ENCODE results near the gene RTN4RL2.
"Not testable (repeated sequence)": the region's sequence is repeated elsewhere in the genome, so short reads cannot be mapped to it uniquely, and the experiment has no call there.

RTN4RL2 gene

DNA sequence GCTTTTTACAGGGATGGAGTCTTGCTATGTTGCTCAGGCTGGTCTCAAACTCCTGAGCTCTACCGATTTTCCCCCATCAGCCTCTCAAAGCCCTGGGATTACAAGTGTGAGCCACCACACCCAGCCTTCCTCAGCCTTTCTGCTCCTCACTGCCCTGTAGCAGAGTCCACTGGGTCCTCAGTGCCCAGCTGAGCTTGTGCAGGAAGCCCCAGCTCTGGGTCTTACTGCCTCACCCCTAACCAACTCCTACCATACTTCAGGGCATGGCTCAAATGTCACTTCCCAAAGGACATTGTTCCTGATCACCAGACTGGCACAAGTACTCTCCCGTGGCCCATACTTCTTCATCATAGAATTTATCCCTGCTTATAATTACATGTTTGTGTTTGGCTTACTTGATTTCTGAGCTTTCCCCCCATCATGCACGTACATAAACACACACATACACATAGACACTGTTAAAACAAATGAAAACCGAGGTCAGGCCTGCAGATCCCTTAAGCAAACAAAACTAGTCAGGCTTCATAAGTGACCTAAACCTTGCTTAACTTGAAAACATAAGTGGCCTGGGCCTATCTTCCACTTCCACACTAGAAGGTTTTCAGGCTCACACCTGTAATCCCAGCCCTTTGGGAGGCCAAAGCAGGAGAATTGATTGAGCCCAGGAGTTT is 19.4 kb upstream of the RTN4RL2 start:
- Histone ChIP-seq H3K4me1 (ENCODE audit: control insufficient read depth, low read length) (no peaks in the 10 kb centered on the region), H3K9me2 (replicated peaks; ENCODE audit: control insufficient read depth, low read length) (no peaks in the 10 kb centered on the region), H3K4me2 (ENCODE audit: low read length) (no peak overlapping the region), H3K36me3 (ENCODE audit: control insufficient read depth, low read length) (no peaks in the 10 kb centered on the region), H4K20me1 (ENCODE audit: control insufficient read depth, insufficient read depth, low read depth, low read length) (no peaks in the 10 kb centered on the region), H3K27me3 (ENCODE audit: control insufficient read depth, low read length) (peaks cover 5% of the 10 kb centered on the region), H3K79me2 (ENCODE audit: control insufficient read depth, low read length) (no peaks in the 10 kb centered on the region), H3K4me3 (ENCODE audit: low read length) (no peak overlapping the region), H3K9me3 (ENCODE audit: control insufficient read depth, insufficient read depth, low read length) (no peaks in the 10 kb centered on the region), H3F3A (ENCODE audit: control insufficient read depth, insufficient read depth) (no peaks in the 10 kb centered on the region), H3K27ac (ENCODE audit: low read depth, low read length) (no peak overlapping the region)
- TF ChIP-seq EZH2phosphoT487 (IDR thresholded peaks at IDR 0.05; ENCODE audit: borderline replicate concordance, low read length) = no peak
- TF ChIP-seq, protein P1, sequence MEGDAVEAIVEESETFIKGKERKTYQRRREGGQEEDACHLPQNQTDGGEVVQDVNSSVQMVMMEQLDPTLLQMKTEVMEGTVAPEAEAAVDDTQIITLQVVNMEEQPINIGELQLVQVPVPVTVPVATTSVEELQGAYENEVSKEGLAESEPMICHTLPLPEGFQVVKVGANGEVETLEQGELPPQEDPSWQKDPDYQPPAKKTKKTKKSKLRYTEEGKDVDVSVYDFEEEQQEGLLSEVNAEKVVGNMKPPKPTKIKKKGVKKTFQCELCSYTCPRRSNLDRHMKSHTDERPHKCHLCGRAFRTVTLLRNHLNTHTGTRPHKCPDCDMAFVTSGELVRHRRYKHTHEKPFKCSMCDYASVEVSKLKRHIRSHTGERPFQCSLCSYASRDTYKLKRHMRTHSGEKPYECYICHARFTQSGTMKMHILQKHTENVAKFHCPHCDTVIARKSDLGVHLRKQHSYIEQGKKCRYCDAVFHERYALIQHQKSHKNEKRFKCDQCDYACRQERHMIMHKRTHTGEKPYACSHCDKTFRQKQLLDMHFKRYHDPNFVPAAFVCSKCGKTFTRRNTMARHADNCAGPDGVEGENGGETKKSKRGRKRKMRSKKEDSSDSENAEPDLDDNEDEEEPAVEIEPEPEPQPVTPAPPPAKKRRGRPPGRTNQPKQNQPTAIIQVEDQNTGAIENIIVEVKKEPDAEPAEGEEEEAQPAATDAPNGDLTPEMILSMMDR (IDR thresholded peaks at IDR 0.05; ENCODE audit: low read depth, low read length, poor library complexity, severe bottlenecking) = no peak

DNA sequence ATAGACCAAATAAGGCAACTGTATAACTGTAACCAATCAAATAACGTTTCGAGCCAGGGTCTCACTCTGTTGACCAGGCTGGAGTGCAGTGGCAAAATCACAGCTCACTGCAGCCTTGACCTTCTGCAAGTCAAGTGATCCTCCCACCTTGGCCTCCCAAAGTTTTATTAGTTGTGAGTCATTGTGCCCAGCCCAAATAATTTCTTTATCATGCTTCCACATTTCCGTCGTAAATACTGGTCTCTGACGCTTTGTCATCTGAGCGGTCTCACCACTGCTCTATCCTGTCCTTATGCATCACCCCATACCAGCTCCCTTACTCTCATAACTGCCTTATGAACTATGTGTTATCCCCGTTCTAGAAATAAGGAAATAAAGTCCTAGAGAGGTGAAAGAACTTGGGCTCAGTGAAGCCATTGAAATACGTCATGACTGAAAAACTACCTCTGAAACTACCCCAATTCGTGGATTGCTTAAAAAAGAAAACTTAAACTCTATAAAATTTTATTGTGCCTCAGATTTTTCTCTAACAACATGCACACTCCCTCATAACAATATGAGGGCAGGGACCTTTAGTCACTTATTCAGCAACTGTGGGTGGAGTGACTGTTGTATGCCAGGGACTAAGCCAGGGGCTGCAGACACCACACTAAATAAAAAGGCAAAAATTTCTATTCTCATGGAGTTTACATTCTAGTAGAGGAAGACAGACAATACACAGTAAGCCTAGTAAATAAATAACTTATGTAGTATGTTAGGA is 15.8 kb upstream of the RTN4RL2 start:
- H3K4me1 ChIP-seq (ENCODE audit: control insufficient read depth, low read length) = no peaks in the 10 kb centered on the region
- no peaks in the 10 kb centered on the region for H3K36me3 ChIP-seq (ENCODE audit: control insufficient read depth, low read length)
- H3K79me2 ChIP-seq (ENCODE audit: control insufficient read depth, low read length) = no peaks in the 10 kb centered on the region
- peaks cover 18% of the 10 kb centered on the region for H3K27me3 ChIP-seq (ENCODE audit: control insufficient read depth, low read length)
- TF ChIP-seq, protein P1 (IDR thresholded peaks at IDR 0.05; ENCODE audit: low read depth, low read length, poor library complexity, severe bottlenecking) = no peak
- TF ChIP-seq EZH2phosphoT487 (IDR thresholded peaks at IDR 0.05; ENCODE audit: borderline replicate concordance, low read length) = no peak
- no peaks in the 10 kb centered on the region for H4K20me1 ChIP-seq (ENCODE audit: control insufficient read depth, insufficient read depth, low read depth, low read length)
- no peak overlapping the region for H3K4me2 ChIP-seq (ENCODE audit: low read length)
- no peaks in the 10 kb centered on the region for H3F3A ChIP-seq (ENCODE audit: control insufficient read depth, insufficient read depth)
- H3K9me3 ChIP-seq (ENCODE audit: control insufficient read depth, insufficient read depth, low read length) = no peaks in the 10 kb centered on the region
- no peak overlapping the region for H3K27ac ChIP-seq (ENCODE audit: low read depth, low read length)
- H3K9me2 ChIP-seq (replicated peaks; ENCODE audit: control insufficient read depth, low read length) = no peaks in the 10 kb centered on the region
- no peak overlapping the region for H3K4me3 ChIP-seq (ENCODE audit: low read length)

DNA sequence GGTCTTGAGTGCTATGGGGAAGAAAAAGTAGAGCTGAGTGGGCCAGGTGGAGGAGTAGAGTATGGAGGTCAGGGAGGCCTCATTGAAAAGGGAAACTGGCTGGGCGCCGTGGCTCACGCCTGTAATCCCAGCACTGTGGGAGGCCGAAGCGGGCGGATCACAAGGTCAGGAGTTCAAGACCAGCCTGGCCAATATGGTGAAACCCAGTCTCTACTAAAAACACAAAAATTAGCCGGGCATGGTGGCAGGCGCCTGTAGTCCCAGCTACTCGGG is 15.3 kb upstream of the RTN4RL2 start:
- H3K27me3 ChIP-seq (ENCODE audit: control insufficient read depth, low read length) = peaks cover 20% of the 10 kb centered on the region

DNA sequence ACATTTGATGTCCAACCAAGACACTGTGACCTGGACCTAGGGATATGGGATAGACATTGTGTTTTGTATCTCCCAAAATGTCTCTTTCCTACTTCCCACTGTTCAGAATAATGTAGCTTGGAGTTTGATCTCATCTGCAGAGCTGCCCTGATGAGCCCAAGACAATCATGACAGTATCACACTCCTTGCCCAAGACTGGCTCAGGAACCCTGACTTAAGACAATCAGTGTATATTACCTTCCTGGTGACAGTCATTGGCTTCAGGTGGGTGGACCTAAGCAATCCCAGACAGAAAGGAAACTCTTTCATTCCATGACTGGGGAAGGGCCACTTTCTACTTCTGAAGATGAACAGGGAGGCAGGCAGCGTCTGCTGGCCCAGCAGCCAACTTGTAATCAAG is 14.3 kb upstream of the RTN4RL2 start:
- Histone ChIP-seq H3F3A (ENCODE audit: control insufficient read depth, insufficient read depth) (no peaks in the 10 kb centered on the region), H3K4me1 (ENCODE audit: control insufficient read depth, low read length) (no peaks in the 10 kb centered on the region), H3K4me2 (ENCODE audit: low read length) (no peak overlapping the region), H3K27ac (ENCODE audit: low read depth, low read length) (no peak overlapping the region), H3K9me3 (ENCODE audit: control insufficient read depth, insufficient read depth, low read length) (no peaks in the 10 kb centered on the region), H3K79me2 (ENCODE audit: control insufficient read depth, low read length) (no peaks in the 10 kb centered on the region), H3K36me3 (ENCODE audit: control insufficient read depth, low read length) (no peaks in the 10 kb centered on the region), H4K20me1 (ENCODE audit: control insufficient read depth, insufficient read depth, low read depth, low read length) (no peaks in the 10 kb centered on the region), H3K27me3 (ENCODE audit: control insufficient read depth, low read length) (peaks cover 24% of the 10 kb centered on the region), H3K4me3 (ENCODE audit: low read length) (no peak overlapping the region), H3K9me2 (replicated peaks; ENCODE audit: control insufficient read depth, low read length) (no peaks in the 10 kb centered on the region)
- TF ChIP-seq, protein P1 (IDR thresholded peaks at IDR 0.05; ENCODE audit: low read depth, low read length, poor library complexity, severe bottlenecking) = no peak

More for the DNA sequence above, 15.3 kb upstream of the RTN4RL2 start:
- not testable (repeated sequence) for H3K4me1 ChIP-seq (ENCODE audit: control insufficient read depth, low read length); H3K79me2 ChIP-seq (ENCODE audit: control insufficient read depth, low read length); H3K9me2 ChIP-seq (replicated peaks; ENCODE audit: control insufficient read depth, low read length); H3F3A ChIP-seq (ENCODE audit: control insufficient read depth, insufficient read depth); H3K9me3 ChIP-seq (ENCODE audit: control insufficient read depth, insufficient read depth, low read length); H3K4me2 ChIP-seq (ENCODE audit: low read length); H4K20me1 ChIP-seq (ENCODE audit: control insufficient read depth, insufficient read depth, low read depth, low read length); H3K27ac ChIP-seq (ENCODE audit: low read depth, low read length); H3K36me3 ChIP-seq (ENCODE audit: control insufficient read depth, low read length); H3K4me3 ChIP-seq (ENCODE audit: low read length)

Measured in DOHH2 (cell line).